ENCODE data around the gene CREB5.
"Not testable (repeated sequence)": the region's sequence is repeated elsewhere in the genome, so short reads cannot be mapped to it uniquely, and the experiment has no call there.

The CREB5 gene

DNA sequence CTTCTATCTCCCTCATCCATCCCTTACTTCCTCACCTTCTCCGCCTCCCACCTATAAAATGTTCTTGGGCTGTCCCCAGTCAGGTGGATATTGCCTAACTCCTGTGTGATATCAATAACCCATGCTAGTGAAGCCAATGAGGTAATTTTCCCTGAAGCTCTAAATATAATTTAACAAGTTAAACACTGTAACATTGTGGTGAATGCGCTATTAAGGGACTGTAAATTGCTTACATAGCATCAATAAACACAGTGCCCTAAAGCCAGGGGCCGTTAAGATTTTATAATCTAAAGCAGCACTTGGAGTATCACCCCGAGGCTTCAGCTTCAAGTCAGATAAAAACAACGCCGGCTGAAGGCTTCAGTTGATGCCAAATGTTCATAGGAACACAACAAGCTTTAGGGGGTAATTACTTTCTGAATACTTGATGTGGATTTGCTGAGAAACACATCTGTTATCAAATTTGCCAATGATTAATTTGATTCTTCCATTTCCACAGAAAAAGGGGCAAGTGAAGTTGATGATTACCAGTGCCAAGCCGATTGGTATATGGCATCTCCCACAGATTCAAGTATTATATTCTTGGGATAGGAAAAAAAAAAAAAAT lies 138.4 kb downstream of the CREB5 start:
- no peak for DNase-seq (ENCODE audit: low spot score)

DNA sequence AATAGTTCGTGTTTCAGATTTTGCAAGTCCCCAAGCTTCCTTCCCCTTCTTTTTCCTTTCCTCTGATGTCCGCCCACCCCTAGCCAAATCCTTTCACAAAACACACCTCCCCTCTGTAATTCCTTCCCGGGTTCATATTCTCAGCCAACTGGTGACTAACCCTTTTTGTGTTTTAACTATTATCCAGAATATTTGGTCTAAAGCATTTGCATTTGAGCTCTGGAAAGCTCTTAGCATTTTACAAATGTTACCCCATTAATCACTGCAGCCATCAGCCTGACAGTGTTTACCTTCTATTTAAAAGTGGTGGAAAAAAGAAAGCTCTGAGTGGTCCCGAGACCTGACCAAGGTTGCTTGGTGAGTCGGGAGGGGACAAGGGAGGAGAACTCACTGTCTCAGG lies 139.0 kb downstream of the CREB5 start:
- DNase-seq (ENCODE audit: low spot score) = no peak

DNA sequence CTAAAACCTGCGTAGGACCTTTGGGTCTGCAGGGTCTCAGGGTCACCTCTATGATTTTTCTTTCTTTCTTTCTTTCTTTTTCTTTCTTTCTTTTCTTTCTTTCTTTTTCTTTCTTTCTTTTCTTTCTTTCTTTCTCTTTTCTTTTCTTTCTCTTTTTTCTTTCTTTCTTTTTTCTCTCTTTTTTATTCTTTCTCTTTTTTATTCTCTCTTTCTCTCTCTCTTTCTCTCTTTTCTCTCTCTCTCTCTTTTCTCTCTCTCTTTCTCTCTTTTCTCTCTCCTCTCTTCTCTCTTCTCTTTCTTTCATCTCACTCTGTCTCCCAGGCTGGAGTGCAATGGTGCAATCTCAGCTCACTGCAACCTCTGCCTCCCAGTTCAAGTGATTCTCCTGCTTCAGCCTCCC lies 139.4 kb downstream of the CREB5 start:
- DNase-seq (ENCODE audit: low spot score) = not testable (repeated sequence)

DNA sequence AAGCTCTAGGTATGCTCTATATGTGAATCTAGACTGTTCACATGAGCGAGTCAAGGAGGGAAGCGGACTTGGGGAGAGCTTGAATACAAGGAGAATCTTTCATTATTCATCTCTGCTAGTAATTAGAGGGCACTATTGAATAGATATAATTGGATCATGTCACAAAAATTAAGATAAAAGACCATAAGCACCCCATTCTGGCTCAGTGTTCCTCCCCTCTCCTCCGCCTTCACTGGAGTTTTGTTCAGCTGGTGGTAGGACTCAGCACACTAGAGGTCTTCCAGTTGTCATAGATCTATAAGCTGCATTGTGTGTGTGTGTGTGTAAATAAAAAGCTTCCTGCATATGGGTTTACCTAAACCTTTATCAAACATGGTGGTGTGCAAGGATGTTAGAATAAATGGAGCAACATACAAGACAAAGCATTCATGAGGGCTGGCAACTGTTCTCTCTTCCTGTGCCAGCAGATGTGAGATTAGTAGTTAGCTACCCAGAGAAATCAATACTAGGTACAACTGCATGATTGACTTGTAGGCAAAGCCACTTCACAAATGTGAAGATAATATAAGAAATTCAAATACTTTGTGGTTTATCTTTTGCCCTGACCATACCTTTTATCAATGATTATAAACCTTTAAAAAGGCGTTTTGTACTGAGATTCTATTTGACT lies 142.6 kb downstream of the CREB5 start:
- DNase-seq (ENCODE audit: low spot score) = no peak

DNA sequence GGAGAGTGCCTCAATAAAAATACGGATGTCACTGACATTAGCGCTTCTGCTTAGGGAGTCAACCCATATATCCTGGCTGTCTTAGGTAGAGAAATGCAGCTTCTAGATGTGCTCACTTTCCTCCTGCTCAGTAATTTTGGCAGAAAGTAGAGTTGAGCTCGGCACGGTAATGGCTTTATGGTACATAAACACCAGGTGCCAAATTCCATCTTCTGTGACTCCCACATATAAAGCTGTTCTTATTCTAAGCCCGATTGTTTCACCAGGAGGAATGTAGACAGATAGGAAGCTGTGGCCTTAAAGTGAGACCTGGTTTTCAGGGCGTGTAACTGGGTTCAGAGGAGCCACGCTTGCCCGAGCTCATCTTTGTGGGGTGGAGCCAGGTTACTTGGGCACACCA lies 143.7 kb downstream of the CREB5 start:
- no peak for DNase-seq (ENCODE audit: low spot score)

DNA sequence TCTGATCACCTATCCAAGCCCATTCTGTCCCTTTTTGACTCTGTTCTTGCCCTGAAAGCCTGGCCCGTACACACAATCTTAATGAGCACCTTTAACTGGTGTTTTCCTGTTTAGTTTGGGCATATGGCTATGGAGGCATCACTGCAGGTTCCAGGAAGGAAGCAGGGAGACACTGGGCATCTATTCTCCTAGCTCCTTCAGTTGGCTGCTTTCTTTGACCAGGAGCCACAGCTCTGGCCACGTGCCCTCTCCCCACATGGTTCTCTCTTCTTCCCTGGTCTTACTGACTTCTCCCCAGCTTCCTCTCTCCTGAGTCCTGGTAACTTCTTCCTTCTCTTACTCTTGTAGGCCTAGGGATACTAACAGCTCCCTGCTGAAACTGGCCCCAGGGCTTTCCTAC lies 144.4 kb downstream of the CREB5 start:
- no peak for DNase-seq (ENCODE audit: low spot score)

DNA sequence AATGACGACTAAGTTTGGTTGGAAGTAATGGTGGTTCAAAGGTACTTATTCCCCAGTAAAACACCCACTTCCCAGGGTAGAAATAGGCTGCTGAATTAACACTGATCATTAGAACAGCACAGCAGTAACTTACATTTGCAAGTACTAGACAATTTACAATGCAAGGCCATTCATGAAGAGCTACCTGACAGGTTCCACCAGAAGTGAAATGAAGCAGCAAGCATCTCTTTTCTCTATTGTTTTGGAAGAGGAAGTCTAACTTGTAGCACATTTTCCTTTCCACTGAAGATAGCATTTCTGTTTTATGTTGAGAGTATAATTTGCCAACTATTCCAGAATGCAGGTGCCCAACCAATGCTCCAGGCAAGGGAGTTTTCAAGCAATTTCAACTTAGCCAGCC lies 145.9 kb downstream of the CREB5 start:
- DNase-seq (ENCODE audit: low spot score) = no peak

DNA sequence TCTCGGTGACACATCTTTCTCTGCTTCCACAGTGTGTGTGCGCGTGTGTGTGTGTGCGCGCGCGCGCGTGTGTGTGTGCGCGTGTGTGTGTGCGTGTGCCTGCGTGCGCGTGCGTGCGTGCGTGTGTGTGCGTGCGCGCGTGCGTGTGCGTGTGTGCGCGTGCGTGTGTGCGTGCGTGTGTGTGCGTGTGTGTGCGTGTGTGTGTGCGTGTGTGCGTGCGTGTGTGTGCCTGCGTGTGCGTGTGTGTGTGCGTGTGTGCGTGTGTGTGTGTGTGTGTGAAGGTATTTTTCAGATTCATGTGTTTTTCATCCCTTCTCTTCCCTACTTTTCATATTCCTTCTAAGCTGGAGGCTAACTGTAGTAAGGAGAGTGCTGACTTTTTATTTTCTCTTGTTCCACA lies 148.4 kb downstream of the CREB5 start:
- no peak for DNase-seq (ENCODE audit: low spot score)

DNA sequence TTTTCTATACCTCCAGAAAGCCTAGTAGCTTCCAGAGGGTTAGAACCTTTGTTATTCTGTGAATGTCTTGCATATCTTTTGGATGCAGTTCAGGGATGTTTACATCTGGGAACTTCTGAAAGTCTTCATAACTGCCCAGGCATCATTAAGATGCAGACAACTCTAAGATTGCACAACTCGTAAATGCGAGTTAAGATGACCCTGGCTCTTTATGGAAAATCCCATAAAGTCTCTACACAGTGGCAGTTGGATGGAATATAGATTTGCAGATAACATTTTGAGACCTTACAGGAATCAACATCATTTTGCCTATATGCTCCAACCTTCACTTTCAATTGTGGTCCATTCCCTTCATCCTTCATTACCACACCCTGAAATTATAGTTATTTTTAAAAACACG lies 151.7 kb downstream of the CREB5 start:
- DNase-seq (ENCODE audit: low spot score) = no peak

DNA sequence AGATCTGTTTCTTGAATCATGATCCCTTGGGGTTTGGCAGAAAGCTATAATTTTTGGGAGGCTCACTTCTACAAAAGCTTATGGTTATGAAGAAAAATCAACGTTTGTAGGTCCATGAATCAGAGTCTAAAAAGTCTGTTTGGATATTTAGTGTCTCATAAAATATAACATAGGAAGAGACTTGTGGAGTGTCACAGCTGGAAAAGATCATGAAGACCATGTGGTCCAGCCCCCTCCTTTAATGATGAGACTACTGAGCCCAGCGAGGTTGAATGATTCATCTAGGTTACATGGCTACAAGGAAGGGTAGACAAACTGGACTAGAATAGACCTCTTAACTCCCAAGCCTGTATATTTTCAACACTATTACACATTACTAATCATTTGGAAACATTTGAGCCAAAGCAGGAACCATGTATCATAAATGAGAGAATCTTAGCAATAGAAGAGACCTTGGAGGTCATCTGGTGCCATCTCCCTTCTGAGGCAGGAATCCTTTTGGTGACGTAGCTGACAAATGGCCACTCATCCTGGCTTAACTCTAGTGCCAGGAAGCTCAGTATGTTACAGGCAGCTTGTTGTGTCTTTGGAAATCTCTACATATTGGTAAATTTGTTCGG lies 152.5 kb downstream of the CREB5 start:
- DNase-seq (ENCODE audit: low spot score) = no peak

DNA sequence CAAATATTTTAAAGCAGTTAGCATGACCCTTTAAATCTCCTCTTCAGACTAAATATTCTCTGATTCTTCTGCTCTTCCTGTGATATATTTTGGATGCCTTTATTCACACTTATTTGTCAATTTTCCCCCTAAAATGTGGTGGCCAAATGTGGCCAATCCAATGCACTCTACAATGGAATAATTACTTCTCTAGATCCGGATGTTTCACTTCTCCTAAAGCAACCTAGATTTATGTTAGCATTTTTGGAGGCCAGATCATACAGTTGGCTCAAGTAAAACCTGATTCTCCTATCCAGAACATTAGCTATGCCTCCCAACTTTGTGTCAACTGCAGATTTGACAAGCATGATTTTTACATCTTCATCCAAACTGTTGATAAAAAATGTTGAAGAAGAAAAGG lies 153.7 kb downstream of the CREB5 start:
- DNase-seq (ENCODE audit: low spot score) = no peak

DNA sequence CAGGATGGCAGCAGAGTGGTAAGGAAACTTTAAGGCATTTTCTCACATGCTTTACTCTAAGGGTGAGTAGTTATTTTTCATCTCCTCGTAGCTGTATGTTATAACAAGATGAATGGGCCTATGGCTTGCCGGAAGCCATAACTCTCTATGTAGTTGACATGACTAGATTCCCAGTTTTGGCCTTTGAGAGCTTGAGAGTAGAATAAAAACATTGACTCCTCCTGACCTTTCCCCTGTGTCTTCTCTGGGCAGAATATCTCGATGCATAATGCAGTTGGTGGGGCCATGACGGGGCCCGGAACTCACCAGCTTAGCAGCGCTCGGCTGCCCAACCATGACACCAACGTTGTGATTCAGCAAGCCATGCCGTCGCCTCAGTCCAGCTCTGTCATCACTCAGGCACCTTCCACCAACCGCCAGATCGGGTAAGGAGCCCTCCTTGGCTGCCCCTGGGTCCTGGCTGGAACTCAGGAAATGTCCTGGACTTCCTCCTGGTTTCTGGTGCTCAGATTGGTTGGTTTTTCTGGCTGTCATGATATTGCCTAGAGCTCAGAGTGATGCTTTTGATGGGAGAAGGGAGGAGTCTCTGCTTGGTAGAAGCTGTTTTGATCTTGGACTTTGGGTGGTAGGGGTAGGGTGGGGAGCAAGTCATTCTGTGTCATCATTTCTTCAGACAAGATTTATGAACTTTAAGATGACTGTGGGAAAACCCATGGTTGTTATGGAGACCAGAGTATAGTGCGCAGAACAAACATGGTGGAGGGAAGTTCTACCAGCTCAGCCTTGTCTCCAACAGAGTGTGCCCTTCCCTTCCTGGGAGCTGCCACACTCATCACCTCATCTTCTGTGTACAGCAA lies 158.0 kb downstream of the CREB5 start:
- no peak for DNase-seq (ENCODE audit: low spot score)

DNA sequence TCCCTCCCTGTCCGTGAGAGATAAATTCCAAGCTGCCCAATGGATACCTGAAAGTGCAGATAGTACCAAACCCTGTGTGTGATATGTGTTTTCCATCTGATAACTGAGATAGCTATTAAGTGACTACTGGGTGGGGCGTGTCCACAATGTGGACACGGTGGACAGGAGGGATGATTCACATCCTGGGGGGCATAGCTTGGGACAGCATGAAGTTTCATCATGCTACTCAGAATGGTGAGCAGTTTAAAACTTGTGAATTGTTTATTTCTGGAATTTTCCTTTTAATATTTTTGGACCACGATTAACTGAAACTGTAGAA lies 158.6 kb downstream of the CREB5 start:
- no peak for DNase-seq (ENCODE audit: low spot score)

DNA sequence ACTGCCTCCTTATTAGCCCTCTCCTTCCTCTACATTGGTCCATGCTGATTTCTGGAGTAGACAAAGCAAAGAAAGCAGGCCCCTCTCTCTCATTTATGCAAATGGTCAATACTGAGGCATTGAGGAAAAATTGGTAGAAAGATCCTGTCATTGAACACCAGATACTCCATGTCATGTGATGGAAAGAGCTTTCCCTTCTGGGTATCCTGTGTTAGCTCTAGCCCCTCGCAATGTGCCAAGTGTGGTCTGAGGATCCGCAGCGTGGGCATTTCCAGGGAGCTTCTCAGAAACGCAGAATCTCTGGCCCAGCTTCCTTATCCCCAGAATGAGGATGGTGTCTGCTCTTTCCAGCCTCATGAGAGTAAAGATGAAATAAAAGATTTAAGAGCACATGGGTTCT lies 159.1 kb downstream of the CREB5 start:
- DNase-seq (ENCODE audit: low spot score) = no peak

DNA sequence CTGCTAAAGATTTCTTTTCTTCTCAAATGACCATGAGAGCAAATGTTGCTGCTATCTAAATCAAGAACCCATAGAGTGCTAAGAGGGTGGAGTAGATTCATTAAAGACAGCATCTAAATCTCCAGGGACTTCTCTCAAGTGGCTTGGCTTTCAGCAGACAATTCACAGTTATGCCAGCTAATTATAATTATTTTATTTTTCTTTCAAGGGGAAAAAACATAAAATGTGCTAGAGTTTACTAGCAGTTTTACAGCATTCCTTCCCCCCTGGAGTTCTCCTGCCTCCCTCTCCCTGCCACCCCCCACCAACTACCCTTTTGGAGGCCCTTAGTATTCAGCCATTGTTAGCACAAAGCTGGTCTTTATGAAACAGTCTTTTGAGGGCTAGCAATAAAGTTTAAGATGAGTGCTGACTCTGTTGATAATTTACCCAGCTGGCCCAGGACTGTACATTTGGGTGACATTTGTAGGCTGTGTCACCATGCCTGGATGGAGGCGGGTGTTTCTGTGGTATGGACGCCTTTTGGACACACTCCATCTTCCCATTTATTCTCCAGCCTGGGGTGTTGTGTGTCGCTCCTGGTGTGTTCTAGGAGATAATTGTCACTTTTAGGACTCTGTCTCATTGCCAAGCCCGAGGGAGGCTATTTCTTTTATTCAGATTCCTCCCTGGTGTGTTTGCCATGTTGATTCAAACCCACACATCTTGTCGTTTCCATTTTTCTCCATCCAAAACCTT lies 160.2 kb downstream of the CREB5 start:
- DNase-seq (ENCODE audit: low spot score) = no peak

DNA sequence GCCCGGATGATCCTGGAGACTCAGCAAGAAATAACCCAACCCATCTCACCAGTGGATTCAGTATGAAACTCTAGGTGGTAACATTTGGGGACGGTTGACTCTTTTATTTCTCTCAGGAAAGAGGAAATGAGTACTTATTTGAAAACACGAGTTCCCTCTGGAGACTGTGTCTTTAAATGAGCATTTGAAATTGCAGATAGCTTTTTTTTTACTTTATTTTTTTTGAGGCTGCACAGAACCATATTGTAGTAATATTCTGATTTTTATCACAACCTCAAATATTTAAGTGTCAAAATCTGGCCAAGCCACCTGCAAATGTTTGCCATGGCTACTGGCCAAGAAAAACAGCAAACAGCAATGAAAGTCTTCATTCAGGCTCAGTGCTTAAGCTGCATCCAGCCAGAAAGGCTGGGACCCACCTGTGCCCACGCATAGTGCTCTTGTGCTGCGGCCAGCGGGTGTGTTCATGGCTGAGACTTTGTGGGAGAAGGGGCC lies 160.8 kb downstream of the CREB5 start:
- DNase-seq (ENCODE audit: low spot score) = no peak

DNA sequence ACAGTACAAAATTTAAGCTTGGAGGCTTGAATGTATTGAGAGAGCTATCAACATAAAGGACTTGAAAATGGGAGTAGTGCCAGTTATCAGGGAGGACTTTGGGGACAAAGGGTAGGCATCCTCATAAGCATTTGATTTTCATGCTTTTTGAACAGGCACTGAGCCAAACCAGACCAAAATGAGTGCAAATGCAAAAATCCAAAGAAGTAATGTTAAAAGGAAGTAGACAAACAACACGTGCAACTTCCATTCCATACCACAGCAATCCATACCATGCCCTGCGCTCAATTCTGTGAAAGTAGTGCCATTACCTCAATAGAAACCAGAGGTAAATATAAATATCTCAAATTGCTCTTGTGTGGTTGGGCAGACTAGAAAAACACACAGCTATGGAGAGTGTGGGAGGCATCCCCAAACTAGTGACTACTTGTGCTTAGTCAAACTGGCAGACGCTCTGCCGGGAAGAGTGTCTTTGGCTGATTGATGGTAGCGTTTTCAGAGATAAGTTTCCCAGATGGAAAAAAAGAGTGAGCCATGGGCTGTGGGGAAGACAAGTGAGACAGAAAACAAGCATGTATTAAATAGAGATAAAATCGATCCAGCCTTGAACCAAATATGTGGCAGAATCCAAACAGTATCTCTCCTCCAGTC lies 161.5 kb downstream of the CREB5 start:
- no peak for DNase-seq (ENCODE audit: low spot score)

DNA sequence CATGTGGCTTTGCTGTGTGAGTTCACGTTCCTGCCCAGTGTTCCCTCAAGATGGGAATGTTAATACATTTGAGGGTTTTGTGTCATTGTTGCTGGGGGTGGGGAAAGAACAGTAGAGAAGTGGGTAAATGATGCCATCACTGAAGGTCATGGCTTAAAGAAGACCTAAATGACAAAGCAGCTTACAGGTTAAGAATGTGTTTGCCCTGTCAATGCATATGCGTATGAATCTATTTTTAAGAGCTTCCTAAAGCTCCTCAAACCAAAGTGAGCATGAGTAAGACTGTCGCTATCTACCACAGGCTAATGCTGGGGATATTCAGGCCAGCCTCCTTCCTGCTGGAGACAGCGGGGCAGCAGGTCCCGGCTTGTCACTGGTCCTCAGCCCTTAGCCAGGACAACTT lies 162.9 kb downstream of the CREB5 start:
- DNase-seq (ENCODE audit: low spot score) = no peak

DNA sequence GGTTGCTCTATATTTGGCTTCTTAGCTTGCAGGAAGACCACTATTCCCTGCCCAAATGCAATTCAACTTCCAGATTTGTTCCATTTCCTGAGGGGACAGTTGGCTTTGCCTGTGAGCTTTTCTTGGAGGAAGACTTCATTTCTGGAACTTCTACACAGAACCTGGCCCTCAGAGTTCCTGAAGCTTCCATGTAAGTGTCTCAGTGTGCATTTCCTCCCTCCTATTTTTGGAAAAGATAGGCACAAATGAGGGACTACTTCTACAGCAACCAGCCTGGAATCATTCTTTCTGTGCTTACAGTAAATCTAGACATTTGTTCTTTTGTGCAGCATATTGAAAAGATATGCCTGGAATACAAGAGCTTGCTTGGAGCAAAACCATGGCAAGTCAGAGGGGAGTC lies 164.3 kb downstream of the CREB5 start:
- no peak for DNase-seq (ENCODE audit: low spot score)

DNA sequence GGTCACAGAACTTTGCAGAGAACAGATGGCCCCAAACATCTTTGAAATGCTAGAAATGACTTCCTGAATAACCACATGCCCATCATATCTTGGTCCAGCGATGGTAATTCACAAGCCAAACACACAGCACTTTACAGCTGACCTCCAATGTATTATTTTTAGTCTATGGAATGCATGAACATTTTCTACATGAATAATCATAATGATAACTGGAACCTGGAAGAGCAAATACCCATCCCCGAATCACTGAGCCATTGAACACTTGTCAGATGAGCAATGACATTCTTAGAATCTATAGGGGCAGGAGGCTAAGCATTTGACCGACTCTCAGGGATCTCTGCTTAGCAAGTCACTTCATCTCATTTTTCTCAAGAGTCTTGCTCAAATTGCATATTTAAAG lies 167.3 kb downstream of the CREB5 start:
- DNase-seq (ENCODE audit: low spot score) = no peak

DNA sequence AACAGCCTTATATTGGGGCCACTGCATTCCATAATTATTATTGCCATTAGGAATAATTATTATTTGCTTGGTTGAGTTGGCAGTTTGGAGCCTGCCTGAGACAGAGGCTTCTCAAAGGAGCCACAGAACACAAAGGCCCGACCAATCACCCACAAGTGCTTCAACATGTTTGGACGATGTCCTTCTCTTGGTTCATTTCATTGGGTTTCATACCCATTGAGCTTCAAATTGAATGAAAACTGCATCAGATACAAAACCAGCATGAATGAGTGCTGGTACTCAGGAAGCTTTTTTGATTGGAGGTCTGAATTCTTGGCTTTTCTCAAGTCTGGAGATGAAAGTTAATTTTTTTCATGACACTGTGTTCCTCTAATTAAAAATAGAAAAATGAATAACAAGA lies 168.3 kb downstream of the CREB5 start:
- DNase-seq (ENCODE audit: low spot score) = no peak

DNA sequence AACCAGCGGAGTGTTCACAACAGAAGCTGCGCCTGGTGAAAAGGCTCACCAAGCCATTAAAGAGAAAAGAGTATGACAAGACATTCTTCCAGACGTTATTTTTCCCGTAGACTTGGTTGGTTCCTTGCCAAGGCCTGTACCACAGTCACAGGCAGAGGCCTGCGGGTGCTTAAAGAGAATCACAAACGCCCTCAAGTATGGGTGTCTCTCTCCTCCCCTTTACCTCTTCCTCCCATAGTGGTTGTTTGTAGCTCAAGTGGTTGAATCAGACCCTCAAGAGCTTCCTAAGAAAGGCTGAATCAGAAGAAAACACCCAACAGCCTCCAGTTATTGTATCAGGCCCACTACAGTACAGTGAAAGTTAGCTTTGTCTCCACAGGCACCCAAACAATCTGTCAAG lies 169.0 kb downstream of the CREB5 start:
- DNase-seq (ENCODE audit: low spot score) = no peak
